ENCODE data around the gene PTPN18. TPM values are rescaled to one million over a fixed set of nuclear protein-coding genes. Genes with fewer than 3 reads are reported as not detected.
A peak's percentile ranks its signal among the peaks of the same experiment; 100 is the strongest.

Gene PTPN18
- total RNA-seq, 1 donor from 2014 or later: 45.6 TPM

- no peak for ATAC-seq
These were observed 7.6 kb downstream of the PTPN18 start for GRCh38 chr2:130363479-130363878.

GRCh38 chr2:130365075-130365474 is 9.2 kb downstream of the PTPN18 start:
- no peak for ATAC-seq

More at GRCh38 chr2:130363479-130363878, 7.6 kb downstream of the PTPN18 start:
- DNase-seq (ENCODE audit: low spot score): no peak

GRCh38 chr2:130365963-130366362 is 10.1 kb downstream of the PTPN18 start:
- ATAC-seq (no peak), DNase-seq (ENCODE audit: low spot score) (no peak)

More at GRCh38 chr2:130365075-130365474, 9.2 kb downstream of the PTPN18 start:
- DNase-seq (ENCODE audit: low spot score): no peak

GRCh38 chr2:130366720-130367119 is 10.9 kb downstream of the PTPN18 start:
- DNase-seq (ENCODE audit: low spot score) (peak; percentile 47), ATAC-seq (peak; percentile 89)

- DNase-seq (ENCODE audit: low spot score): peak; percentile 12
- no peak for ATAC-seq
These were observed 12.9 kb downstream of the PTPN18 start for GRCh38 chr2:130368786-130369185.

GRCh38 chr2:130369311-130369964 is 13.6 kb downstream of the PTPN18 start:
- no peak for ATAC-seq

GRCh38 chr2:130369965-130370341 is 14.1 kb downstream of the PTPN18 start:
- ATAC-seq (no peak), DNase-seq (ENCODE audit: low spot score) (no peak)

More at GRCh38 chr2:130369311-130369964, 13.6 kb downstream of the PTPN18 start:
- no peak for DNase-seq (ENCODE audit: low spot score)

- DNase-seq (ENCODE audit: low spot score) (peak; percentile 38), ATAC-seq (no peak)
These were observed 14.6 kb downstream of the PTPN18 start for GRCh38 chr2:130370490-130370889.

- no peak for DNase-seq (ENCODE audit: low spot score)
- peak; percentile 38 for ATAC-seq
These were observed 15.8 kb downstream of the PTPN18 start for GRCh38 chr2:130371723-130372054.

GRCh38 chr2:130372055-130372832 is 16.4 kb downstream of the PTPN18 start:
- peak; percentile 82 for ATAC-seq
- peak; percentile 75 for DNase-seq (ENCODE audit: low spot score)

- ATAC-seq (no peak), DNase-seq (ENCODE audit: low spot score) (no peak)
These were observed 17.3 kb downstream of the PTPN18 start for GRCh38 chr2:130372833-130373807.

GRCh38 chr2:130373808-130374365 is 18.0 kb downstream of the PTPN18 start:
- DNase-seq (ENCODE audit: low spot score) (no peak), ATAC-seq (no peak)

GRCh38 chr2:130374587-130375290 is 18.9 kb downstream of the PTPN18 start:
- DNase-seq (ENCODE audit: low spot score): peak; percentile 24
- no peak for ATAC-seq

GRCh38 chr2:130375291-130376266 is 19.7 kb downstream of the PTPN18 start:
- no peak for ATAC-seq
- no peak for DNase-seq (ENCODE audit: low spot score)

GRCh38 chr2:130376433-130377293 is 20.8 kb downstream of the PTPN18 start:
- DNase-seq (ENCODE audit: low spot score): no peak
- no peak for ATAC-seq

GRCh38 chr2:130377491-130377890 is 21.6 kb downstream of the PTPN18 start:
- DNase-seq (ENCODE audit: low spot score): no peak
- ATAC-seq: no peak

GRCh38 chr2:130378206-130378897 is 22.5 kb downstream of the PTPN18 start:
- DNase-seq (ENCODE audit: low spot score) (no peak), ATAC-seq (no peak)

GRCh38 chr2:130378898-130379214 is 23.0 kb downstream of the PTPN18 start:
- no peak for ATAC-seq
- DNase-seq (ENCODE audit: low spot score): no peak

Measured in left lobe of liver (tissue), 2 donors.